GM12892 (cell line): Measurements from ENCODE around the gene VGLL4.

Source experiments
- POLR2A ChIP-seq: IDR thresholded peaks from 2 replicates; pipeline ENCODE4 v1.6.1; 2011; ENCODE audit warnings: low read depth, low read length, control low read depth
- POLR2AphosphoS5 ChIP-seq: IDR thresholded peaks from 2 replicates; pipeline ENCODE4 v1.6.1; 2011; ENCODE audit warnings: low read depth, low read length, control low read depth
- TAF1 ChIP-seq: IDR thresholded peaks from 2 replicates; pipeline ENCODE4 v1.6.1; 2011; ENCODE audit warnings: low read depth, mild to moderate bottlenecking, control low read depth, low read length, borderline replicate concordance

DNA sequence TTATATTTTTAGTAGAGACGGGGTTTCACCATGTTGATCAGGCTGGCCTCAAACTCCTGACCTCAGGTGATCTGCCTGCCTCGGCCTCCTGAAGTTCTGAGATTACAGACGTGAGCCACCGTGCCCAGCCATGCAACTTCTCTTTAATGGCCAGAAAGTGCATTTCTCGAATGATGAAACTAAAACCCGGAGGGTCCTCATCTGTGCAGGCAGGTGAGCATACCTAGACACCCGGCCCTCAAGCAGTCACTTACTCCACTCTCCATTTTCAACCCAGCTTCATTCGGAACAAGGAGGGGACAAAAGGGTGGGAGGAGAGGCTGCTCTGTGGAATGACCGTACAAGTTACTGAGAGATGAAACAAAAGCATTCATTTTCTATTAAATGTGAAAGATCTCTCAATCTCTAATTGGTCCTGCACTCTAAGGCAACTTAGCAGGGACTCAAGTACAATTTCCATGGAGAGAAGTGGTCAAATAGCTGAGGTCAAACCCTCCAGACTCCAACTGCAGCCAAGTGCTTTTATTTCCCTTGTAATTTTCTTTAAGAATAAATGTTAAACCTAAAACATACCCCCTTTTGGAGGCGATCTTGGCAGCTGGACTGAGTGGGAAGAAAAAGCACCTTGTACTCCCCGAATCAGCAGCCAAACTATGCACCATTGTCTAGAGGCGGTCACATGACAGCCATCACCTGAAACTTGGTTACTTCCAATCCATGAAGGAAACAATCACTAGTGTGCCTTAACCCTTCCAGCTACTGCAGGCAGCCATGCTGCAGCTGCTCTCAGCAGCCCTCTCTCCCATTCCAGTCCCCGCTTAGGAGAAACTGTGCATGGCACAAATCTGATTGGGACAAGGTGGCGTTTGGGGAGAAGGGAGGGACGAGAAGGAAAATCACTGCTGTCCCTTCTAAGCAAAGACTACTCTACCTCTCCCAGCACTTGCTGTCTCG is 62.2 kb downstream of the VGLL4 start:
- no peak for TF ChIP-seq POLR2AphosphoS5
- TF ChIP-seq POLR2A, result no peak
- TF ChIP-seq TAF1, result no peak
